NOMO-1 treated with DMSO at 0.1 percent for 48 hours (cell line): ENCODE results near the gene TNFRSF13B.
"Not testable (repeated sequence)": the region's sequence is repeated elsewhere in the genome, so short reads cannot be mapped to it uniquely, and the experiment has no call there.

Experiments used
- DNase-seq: peaks from one replicate; lab custom pipeline; 2025; ENCODE audit not compliant: unreplicated experiment; lab: John Stamatoyannopoulos, UW

TNFRSF13B gene

GRCh38 chr17:16987066-16987829 lies 15.3 kb upstream of the TNFRSF13B start:
- no peak for DNase-seq

DNA sequence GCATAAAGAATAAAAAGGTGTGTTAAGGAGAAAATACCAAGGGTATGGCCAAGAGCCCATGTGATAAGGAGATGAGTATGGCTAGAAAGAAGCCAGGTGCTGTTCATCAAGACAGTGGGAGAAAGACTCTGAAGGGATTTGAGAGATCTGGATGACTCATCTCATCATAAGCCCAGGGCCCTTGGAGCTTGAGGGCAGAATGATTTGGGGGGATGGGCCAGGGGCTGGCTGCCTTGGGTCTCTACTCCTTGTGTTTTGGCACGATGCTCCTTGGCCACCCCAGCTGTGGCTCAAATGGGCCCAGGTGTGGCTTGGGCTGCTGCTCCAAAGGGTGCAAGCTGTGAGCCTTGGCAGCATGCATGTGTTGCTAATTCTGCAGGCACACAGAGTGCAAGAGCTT lies 14.5 kb upstream of the TNFRSF13B start:
- no peak for DNase-seq

DNA sequence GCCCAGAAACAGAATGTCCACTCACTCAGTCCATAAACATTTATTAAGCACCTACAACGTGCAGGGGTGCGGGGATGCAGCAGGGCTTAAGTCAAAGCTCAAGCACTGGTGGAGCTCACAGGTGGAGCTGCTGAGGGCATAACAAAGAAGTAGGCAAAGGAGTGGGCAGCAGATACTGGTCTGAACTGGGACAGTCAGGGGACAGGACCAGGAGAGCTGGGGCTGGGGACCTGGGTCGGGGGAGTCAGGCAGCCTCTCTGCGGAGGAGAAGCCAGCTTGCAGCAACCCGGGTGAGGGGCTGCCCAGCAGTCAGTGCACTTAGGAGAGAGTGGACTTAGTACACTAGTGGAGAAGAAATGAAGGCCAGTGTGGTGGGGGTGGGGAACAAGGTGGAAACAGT lies 10.0 kb upstream of the TNFRSF13B start:
- no peak for DNase-seq

GRCh38 chr17:16980813-16981731 lies 9.2 kb upstream of the TNFRSF13B start:
- no peak for DNase-seq

- no peak for DNase-seq
Observed at GRCh38 chr17:16980061-16980460, 8.1 kb upstream of the TNFRSF13B start.

DNA sequence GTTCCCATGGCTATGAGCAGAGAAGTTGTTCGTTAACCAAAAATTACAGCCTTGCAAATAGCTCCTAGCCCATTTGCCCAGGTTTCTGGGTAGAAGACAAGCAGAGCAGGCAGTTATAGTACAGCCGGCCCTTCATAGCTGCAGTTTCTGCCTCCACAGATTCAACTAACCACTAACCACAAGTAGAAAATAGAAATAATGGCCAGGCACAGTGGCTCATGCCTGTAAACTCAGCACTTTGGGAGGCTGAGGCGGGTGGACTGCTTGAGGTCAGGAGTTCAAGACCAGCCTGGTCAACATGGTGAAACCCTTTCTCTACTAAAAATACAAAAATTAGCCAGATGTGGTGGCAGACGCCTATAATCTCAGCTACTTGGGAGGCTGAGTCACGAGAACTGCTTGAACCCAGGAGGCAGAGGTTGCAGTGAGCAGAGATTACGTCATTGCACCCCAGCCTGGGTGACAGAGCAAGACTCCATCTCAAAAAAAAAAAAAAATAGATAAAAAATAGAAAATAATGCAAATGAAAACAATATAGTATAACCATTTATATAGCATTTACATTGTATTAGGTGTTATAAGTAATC lies 7.4 kb upstream of the TNFRSF13B start:
- not testable (repeated sequence) for DNase-seq

GRCh38 chr17:16977932-16978331 lies 6.0 kb upstream of the TNFRSF13B start:
- no peak for DNase-seq

DNA sequence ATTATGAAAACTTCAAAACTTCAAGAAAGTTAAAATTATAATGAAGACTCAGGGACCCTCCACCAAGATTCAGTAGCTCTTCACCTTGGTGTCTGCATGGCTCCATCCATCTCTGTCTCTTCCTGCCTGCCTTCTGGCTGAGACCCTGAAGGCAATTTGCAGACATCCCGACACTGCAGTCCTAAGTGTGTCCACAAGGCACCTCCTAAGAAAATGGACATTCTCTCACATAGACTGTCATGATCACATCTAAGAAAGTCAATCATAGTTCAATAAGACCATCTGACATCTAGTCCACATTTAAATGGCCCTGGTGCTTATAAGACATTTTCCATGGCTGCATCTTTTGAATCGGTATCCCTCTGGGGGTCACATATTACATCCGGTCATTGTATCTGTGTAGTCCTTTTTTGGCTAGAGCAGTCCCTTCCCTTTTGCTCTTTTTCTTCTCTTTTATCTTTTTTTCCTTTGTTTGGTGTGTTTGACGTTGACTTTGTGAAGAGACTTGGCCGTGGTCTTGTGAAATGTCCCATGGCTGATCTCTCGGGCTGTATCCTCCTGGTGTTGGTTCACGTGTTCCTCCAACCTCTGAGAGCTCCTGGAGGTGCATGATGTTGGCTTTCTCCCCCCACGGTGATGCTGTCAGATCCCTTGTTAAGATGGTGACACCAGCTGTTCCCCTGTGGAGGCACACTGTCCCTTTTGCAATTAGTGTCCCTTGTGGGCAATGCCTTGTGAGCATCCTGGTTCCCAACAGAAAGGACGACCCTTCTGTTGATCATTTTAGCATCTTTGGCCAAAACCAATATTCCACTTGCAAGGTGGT lies 5.0 kb upstream of the TNFRSF13B start:
- no peak for DNase-seq

- no peak for DNase-seq
Observed at GRCh38 chr17:16975744-16976625, 4.1 kb upstream of the TNFRSF13B start.

DNA sequence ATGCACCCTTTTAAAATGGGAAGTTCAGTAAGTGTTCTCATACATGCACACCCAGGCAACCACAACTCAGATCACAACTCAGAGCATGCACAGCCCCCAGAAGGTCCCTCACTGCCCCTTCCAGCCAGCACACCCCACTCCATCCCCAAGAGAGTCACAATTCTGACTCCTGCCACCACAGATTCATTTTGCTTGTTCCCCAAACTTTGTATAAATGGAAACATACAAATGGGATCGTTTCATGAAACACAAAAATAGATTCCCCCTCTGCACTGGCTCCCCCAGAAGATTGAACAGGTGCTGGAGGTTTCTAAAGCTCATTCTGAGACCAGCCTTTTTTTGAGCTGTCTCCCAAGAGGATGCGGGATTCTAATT lies 3.3 kb upstream of the TNFRSF13B start:
- DNase-seq, result peak; percentile 16

DNA sequence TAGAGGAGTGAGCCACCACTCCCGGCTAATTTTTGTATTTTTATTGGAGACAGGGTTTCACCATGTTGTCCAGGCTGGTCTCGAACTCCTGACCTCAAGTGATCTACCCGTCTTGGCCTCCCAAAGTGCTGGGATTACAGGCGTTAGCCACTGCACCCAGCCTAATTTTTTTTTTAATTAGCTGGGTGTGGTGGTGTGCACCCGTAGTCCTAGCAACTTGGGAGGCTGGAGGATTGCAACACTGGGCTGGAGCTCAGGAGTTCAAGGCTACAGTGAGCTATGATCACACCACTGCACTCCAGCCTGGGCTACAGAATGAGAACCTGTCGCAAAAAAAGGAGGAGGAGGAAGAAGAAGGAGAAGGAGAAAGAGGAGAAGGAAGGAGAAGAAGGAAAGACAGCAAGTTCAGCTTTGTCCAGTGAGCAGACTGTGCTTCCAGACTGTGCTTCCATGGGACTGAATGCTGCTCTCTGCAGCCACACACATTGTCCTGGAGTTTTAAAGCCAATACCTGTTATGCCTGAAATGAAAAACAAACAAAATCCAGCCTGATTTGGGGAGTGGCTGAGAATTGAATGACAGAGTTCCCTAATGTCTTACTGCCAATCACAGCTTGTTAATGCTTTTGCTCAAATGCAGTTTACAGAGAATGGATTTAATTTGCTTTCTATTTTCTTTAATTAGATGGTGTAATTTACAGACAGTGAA lies 2.8 kb upstream of the TNFRSF13B start:
- no peak for DNase-seq

DNA sequence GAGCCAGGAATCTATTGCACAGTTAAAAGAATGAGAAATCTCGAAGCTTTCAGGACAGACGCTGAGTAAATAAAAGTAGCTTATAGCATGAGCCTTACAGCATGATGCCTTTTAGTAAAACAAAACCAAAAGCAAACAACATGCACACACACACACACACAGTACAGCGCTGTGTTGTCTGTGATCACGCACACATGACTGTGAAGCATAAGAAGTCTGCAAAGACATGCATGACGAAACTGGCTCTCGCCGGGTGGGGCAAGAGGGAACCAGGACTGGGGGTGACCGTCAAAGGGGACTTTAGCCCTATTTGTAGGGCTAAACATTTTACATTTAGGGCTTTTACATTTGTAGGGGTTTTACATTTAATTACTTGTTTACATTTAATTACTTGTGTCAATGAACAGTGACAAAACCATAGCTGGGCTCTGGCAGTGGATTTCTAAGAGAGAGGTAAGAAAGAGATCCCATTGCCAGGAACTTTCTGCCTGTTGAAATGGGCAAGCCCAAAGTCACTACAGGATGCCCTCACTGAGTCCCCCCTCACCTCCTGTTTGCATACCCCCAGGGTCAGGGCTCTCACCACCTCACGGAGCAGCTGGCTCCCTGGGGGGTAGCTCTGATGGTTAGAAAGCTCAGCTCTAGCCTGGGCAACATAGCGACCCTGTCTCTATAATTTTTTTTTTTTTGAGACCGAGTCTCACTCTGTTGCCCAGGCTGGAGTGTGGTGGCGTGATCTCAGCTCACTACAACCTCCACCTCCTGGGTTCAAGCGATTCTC lies 2.0 kb upstream of the TNFRSF13B start:
- no peak for DNase-seq

- DNase-seq, result not testable (repeated sequence)
Observed at GRCh38 chr17:16973043-16973442, 1.1 kb upstream of the TNFRSF13B start.

- no peak for DNase-seq
Observed at GRCh38 chr17:16972346-16972745, 428 bp upstream of the TNFRSF13B start.

DNA sequence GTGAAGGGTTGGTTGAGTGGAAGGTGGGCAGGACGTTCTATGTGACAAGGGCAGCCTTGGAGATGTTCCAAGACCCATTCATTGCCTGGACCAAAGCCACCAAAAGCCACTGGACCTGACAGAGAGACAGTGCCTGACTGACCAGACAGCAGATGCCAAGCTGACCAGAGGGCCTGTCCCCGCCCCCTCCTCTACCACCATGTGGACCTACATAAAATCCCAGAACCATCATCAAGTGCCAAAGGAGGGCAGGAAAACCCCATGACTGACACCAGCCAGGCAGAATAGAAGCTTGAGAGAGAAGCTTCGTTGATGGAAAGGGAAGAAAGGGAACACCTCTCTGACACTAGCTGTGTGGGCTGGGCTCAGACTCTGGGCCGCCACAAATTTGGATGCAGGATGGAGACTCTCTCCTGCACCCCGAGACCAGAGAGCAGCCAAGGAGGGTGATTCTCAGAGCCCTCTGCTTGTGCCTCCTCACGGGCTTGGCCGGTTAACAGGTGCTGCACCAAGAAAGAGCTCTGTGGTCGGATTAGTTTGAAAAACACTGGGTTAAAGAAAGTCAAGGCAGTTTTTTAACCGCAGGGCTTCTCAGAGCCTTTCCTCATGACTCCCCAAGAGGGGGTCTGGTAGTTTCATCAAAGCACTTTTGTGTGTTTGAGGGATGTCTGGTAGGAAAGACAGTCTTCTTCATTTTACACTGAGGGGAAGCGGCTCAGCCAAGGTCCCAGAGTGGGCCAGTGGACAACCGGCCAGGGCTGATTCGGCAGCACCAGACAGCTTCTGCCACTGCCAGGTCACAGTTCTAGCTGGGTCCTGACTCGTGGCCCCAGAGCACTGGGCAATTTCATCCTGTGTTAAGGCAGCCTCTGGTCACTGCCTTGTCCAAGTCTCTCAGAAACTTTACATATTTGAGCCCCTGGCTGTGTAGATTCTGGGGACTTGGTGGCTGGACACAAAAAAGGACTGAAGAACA lies 1.7 kb downstream of the TNFRSF13B start:
- no peak for DNase-seq

GRCh38 chr17:16968786-16969185 lies 3.1 kb downstream of the TNFRSF13B start:
- DNase-seq, result no peak

DNA sequence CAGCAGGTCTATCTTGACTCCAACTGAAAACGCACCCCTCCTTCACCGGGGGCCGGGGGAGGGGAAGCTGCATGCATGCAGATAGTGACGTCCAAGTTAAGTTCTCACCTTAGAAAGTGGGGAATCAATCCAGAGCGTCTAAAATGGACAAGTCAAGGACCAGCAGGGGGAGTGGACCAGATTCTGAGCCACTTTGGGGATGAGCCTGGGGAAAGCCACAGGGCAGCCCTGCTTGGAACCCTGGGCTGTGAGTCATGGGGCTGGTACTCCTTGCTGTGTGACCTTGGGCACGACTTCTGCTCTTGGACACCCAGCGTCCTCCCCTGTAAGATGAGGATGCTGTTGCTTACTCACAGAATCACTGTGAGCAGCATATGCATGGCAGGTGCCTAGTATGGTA lies 9.1 kb downstream of the TNFRSF13B start:
- no peak for DNase-seq
